GM12892 (cell line): ENCODE results near the gene RRBP1.

Experiments
- POLR2A ChIP-seq: IDR thresholded peaks from 2 replicates; pipeline ENCODE4 v1.6.1; 2011; ENCODE audit warnings: low read depth, low read length, control low read depth
- POLR2AphosphoS5 ChIP-seq: IDR thresholded peaks from 2 replicates; pipeline ENCODE4 v1.6.1; 2011; ENCODE audit warnings: low read depth, low read length, control low read depth
- TAF1 ChIP-seq: IDR thresholded peaks from 2 replicates; pipeline ENCODE4 v1.6.1; 2011; ENCODE audit warnings: low read depth, mild to moderate bottlenecking, control low read depth, low read length, borderline replicate concordance

DNA sequence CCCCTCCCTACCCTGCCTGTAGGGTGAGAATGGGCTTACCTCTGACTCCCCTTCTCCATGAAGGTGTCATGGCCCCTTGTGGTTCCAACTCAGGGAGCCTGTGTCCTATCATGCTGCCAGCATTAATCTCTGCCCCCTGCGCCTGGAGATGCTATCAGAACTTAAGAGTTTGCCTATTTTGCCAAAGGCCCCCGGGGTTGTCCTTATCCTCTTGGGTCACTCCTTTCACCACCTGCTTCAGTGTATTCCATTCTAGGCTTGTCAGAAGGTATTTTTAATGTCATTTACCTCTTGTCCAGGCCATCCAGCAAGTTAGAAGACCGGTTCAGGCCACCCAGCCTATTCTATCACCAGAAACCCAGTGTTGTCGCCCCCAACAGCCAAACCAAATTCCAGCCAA lies 10.5 kb downstream of the RRBP1 start:
- no peak for TF ChIP-seq POLR2A
- TF ChIP-seq TAF1, result no peak
- no peak for TF ChIP-seq POLR2AphosphoS5
